Stimulated activated CD4-positive, alpha-beta T cell treated with anti-CD3 and anti-CD28 coated beads, TNF-alpha, amount 100 ng/mL, for 1 hour (primary cell): ENCODE results near the gene CAB39.

ENCODE experiments used
- DNase-seq, 3 donors: peaks; one replicate each; pipeline ENCODE4 v3.0.0-alpha.2; 2020; ENCODE audit warnings: low read depth in 3 of 3, low spot score in 1 of 3

Gene CAB39

GRCh38 chr2:230779607-230780006 is 67.0 kb downstream of the CAB39 start:
- no peak for DNase-seq

DNA sequence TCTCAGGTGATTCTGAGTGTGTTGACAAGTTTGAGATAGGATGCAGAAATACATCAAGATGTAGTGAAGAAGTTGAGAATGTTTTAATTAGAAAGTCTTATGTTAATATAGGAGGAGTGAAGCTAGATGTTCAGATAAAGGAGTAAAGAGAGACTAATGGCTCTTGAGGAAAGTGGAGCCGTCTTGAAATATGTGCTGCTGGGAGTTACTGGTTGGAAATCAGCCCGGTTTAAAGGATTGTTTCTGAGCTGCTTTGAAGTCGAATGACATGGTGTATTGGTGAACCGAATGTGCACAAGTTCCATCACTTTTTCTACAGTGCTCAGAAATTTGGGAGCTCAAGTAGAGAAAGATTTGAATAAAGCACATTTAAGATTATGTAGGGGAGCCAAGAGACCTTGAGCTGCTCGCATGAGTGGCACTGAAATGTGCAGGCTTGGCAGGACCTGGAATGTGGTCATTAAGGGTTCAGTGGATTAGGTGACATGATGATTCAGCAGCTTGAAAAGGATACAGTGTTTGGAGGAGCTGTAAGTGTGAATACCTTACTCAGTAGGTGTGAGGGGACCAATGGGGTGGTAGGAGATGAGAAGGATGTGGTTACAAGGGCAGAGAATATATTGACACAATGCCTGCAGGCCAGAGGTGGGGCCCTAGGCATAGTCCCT is 68.6 kb downstream of the CAB39 start:
- DNase-seq, result no peak

DNA sequence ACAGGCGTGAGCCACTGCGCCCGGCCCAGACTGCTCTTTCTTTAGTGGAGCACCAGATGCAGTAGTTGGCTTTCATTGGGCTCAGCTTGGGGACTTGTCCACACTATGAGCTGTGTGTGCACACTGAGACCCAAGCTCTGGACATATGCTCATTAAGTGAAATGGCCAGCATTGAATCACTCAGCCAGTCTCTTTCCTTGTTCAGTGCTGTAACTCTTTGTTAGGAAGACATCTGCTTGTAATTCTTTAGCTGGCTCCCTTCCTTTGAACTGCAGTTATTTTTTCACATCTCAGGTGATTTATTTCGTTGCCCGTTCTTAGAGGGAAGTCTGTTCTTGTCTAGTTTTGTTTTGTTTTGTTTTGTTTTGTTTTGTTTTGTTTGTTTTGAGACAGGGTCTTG is 70.5 kb downstream of the CAB39 start:
- DNase-seq, result no peak

DNA sequence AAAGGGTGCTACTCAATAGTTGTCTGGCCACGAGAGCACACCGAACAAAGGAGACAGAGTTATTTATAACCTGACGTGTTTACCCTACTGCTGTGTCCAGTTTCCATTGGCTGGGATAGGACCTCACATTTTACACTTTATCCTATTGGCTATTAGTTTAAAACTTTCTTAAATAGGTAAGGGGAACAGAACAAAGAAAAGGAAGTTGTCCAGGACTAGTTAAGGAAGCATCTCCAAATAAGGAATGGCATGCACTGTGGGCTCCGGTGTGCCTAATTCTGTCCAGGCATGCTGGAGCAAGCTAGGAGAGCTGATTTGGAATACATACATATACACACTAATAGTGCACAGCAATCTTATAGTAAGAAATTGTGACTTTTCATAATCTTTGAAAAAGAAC is 72.2 kb downstream of the CAB39 start:
- DNase-seq, result no peak

DNA sequence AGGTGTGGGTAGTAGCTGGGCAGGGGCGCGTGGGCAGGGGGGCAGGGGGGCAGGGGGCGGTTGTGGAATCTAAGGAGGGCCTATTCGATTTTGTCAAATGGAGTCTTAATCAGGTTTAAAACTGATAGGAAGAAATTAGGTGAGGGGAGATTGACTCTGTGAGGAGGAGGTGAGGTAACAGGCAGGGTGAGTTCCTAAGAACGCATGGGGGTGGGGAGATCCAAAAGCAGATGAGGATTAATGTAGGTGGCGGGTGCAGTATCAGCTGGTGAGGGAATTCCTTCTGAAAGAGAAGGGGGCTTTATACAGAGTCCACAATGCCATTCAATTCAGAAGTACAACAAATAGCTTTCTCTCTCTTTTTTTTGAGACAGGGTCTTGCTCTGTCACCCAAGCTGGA is 72.7 kb downstream of the CAB39 start:
- no peak for DNase-seq

GRCh38 chr2:230787101-230787500 is 74.5 kb downstream of the CAB39 start:
- no peak for DNase-seq

DNA sequence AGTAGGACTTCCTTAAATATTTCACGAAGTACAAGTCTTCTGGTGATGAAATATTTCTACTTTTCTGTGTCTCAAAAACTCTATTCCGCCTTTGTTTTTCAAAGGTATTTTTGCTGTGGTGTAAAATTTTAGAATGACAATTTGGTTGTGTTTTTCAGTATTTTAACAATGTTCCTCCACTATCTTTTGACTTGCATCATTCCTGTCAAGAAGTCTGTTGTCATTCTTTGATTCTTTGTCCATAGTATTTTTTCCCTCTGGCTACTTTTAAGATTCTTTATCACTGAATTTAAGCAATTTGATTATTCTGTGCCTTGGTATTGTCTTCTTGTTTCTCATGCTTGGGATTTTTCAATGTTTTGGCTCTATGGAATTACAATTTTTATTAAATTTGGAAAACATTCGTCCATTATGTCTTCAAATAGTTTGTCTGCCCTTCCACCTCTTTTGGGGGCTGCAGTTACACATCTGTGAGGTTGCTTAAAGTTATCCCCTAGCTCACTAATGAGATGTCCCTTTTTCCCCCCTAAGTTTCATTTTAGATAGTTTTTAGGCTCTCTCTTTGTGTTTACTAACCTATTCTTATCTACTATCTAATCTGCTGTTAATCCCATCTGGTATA is 76.0 kb downstream of the CAB39 start:
- no peak for DNase-seq

GRCh38 chr2:230790981-230791380 is 78.3 kb downstream of the CAB39 start:
- no peak for DNase-seq

DNA sequence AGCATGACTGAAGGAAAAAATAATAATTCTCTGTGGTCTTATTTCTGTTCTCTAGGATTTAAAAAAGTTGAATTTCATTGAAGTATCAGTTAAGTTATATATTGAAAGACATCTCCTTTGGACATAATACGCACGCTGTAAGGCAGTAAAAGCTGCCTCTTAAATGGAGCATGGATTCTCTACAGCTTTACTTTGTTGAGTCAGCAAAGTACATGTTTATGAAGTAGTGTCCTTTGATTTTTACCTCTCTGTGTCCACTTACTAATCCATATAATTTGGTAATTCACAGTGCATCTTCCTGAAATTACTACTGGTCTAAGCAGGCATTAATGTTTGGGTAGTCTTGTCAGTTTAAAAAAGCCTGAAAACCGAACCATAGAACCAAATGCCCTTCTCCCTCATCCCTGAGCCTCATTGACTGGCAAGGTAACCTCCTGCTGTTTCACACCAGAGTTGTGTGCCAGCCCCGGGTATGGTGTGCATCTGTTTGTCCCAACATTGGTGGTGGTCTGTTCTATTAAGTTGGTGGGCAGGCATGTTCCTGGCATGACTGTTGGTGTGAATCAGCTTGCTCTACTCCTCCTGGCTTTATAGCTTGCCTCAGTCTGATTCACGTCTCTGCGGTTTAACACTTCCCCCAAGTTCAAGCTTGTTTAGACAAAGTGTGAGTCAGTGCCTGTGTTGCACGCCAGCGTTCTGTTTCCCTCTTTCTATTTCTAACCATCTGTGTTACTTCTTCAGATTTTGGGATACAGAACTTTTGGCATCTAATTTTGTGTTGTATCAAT is 81.1 kb downstream of the CAB39 start:
- peak; percentile 11 to 32 (median 21) for DNase-seq

DNA sequence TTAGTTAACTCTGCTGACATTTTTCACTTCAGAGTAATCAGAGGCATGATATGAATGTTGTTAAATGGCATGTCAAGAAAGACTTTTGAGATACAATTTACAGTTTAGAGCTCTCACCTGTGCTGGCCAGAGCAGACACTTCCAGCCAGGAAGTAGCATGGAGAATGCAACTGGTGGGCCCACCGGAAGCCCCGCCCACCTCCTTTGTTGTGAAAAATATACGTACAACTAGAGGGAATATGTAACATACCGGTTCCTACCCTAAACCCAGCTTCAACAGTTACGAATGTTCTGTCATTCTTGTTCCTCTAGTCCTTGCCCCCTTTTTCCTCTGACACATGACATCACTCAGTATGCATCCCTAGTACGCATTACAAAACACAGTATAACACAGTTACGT is 81.9 kb downstream of the CAB39 start:
- no peak for DNase-seq

DNA sequence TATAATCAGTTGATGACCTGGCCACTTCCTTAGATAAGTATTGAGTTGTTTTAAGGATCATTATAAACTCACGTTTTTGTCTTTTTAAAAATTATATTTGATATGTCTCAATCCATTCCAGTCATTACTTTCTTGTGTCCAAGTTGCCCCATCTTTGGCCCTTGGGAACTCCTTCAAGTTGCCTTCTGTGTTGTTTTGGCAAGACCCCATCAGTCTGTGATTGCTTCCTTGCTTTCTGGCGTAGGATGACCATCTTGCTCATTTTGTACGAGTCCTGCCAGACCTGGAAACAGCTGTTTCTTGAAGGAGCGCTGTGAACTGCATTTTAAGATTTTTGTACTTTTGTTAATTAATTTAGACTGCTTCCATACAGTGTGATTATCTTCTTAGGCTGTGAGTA is 83.2 kb downstream of the CAB39 start:
- DNase-seq, result no peak

GRCh38 chr2:230796280-230796862 is 83.7 kb downstream of the CAB39 start:
- no peak for DNase-seq

- no peak for DNase-seq
Measured at GRCh38 chr2:230797515-230798495, 85.2 kb downstream of the CAB39 start.

- no peak for DNase-seq
Measured at GRCh38 chr2:230798769-230799399, 86.2 kb downstream of the CAB39 start.

DNA sequence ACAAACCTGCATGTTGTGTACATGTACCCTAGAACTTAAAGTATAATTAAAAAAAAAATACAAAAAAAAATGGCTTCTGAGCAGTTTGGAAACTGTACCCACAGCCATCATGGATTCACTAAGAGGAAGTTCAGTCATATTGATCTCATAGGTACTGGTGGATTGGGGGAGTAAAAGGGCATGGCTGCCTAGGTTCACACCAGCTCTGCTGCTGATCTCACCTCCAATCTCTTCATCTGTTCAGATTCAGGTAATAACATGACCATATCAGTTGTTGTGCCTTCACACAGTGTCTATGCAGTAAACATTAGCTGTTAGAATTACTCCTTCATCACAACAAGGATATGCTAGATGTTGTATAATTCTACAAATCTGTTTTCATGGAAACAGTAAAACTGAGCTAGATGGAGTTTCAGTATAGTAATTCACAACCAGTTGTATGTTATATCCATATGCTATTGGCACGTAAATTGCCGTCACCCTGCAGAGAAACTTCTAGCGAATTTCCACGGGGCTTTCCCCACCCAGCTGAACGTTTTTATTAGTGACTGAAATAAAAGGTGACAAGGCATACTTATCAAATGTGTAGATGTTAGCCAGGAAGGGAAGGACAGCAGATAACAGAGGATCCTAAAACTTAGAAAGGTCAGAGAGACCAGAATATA is 92.8 kb downstream of the CAB39 start:
- no peak for DNase-seq

DNA sequence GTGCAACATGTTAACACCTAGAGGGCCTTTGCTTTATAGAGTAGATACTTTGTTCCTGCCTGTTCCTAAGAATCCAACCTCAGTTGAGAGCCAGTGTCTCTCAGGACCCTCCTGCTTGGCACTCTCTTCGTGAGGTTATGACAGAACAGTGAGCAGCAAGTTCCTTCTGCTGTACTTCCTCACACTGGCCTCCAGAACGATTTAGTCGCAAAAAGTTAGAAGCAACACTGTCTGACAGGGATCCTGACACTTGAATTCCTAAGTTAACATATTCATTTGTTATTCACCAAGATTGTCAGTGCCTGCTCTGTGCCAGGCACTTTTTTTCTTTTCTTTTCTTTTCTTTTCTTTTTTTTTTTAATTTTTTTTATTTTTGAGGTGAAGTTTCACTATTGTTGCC is 95.1 kb downstream of the CAB39 start:
- no peak for DNase-seq

DNA sequence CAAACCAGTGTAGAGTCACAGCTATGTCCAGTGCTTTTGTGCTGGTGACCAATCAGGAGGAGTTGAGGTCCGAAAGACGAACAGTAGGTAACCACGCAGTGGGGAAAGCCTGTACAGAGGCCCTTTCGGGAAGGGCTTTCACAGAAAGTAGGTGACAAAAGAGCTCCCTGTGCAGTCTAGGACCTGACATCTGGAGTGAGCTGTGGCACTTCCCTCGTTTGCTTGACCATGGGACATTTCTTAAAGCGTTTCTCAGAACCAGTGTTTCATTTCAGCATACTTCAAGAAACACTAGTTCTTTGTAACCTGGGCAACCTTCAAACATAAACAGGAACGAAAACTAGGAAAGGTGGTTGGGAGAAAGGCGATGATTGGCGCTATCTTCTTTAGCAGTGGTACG is 96.4 kb downstream of the CAB39 start:
- no peak for DNase-seq

- no peak for DNase-seq
Measured at GRCh38 chr2:230809677-230810251, 97.1 kb downstream of the CAB39 start.

GRCh38 chr2:230811508-230811907 is 98.9 kb downstream of the CAB39 start:
- DNase-seq, result no peak
